H1 (cell line): ENCODE data around the gene RYR3. TPM values are rescaled to one million over a fixed set of nuclear protein-coding genes. Genes with fewer than 3 reads are reported as not detected.

ENCODE experiments used
- BRCA1 ChIP-seq: IDR thresholded peaks from 2 replicates; pipeline ENCODE4 v1.6.1; 2012; ENCODE audit warnings: low read depth, low read length, improper control_type of control experiment
- CHD1 ChIP-seq: IDR thresholded peaks from 2 replicates; pipeline ENCODE4 v1.6.1; 2012; ENCODE audit warnings: low read depth, low read length, improper control_type of control experiment
- EP300 ChIP-seq, 2 experiments: IDR thresholded peaks; 1 replicate in 1 of 2; 2 replicates in 1 of 2; pipeline ENCODE4 v1.6.1; 2011 to 2012; ENCODE audit warnings: low read depth in 2 of 2, low read length in 2 of 2, mild to moderate bottlenecking in 2 of 2, borderline replicate concordance in 1 of 2, inconsistent platforms in 1 of 2, moderate library complexity in 1 of 2
- SIN3A ChIP-seq, 2 experiments: IDR thresholded peaks in 1 of 2; conservative IDR thresholded peaks in 1 of 2; 2 replicates each; pipeline ENCODE4 v1.6.1; 2011 to 2012; ENCODE audit warnings: low read length in 2 of 2, improper control_type of control experiment in 1 of 2, low read depth in 1 of 2, mild to moderate bottlenecking in 1 of 2
- polyA plus RNA-seq, 7 experiments: library from polyadenylated mRNA; depleted of rRNA in 3 of 7; stranded (reverse) in 5 of 7; unstranded in 2 of 7; fragments of >200 nt in 5 of 7; fragments of 200-250 nt in 2 of 7; gene quantifications; 1 replicate in 5 of 7; 2 replicates in 1 of 7; 4 replicates in 1 of 7; pipeline versions ENCODE4 v1.2.1 to v1.2.3, GENCODE V29; 2011 to 2013; ENCODE audit warnings: missing spikeins in 2 of 7, mixed read lengths in 2 of 7
- total RNA-seq: library from RNA; stranded (reverse); fragmentation: NEBNext Ultra II Directional; extraction: Animal tissue kit (Norgen Biotek cat#: 25700); gene quantifications from 2 replicates; pipeline ENCODE4 v1.2.1, GENCODE V29; 2021

RYR3 gene
- total and polyA plus RNA-seq, 2 of the 8 experiments (the other 6 are each of a cell fraction or from before 2014, with no cell fraction given): 0.33 to 3.4 TPM

DNA sequence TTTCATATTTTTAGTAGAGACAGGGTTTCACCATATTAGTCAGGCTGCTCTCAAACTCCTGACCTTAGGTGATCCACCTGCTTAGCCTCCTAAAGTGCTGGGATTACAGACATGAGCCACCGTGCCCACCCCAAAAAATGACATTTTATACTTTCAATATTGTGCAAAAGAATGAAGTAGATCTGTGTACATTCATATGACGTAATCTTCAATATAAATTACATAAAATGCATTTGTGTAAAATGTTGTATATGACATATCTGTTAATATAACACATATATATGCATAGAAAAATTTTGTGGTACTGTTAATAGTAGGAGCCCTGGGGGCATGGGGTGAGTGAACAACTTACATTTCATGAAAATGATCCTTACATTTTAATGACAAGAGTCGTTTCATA, 71.7 kb downstream of the RYR3 start (continued):
- TF ChIP-seq BRCA1 (no peak), EP300 (IDR thresholded peaks at IDR 0.05; ENCODE audit: borderline replicate concordance in 1 of 2, low read depth in 2 of 2, low read length in 2 of 2) (no peak), CHD1 (no peak), SIN3A (conservative IDR thresholded peaks at IDR 0.05 in 1 of 2, IDR thresholded peaks at IDR 0.05 in 1 of 2; ENCODE audit: low read depth in 1 of 2, low read length in 2 of 2) (no peak)
- TF ChIP-seq, all 59 proteins: peak for 0
